Activated naive CD4-positive, alpha-beta T cell (primary cell): ENCODE data around the gene EMB.
"Not testable (repeated sequence)": the region's sequence is repeated elsewhere in the genome, so short reads cannot be mapped to it uniquely, and the experiment has no call there.

Source experiments
- DNase-seq, 4 experiments: peaks; one replicate each; lab custom pipeline; 2025; lab: John Stamatoyannopoulos, UW

EMB gene

DNA sequence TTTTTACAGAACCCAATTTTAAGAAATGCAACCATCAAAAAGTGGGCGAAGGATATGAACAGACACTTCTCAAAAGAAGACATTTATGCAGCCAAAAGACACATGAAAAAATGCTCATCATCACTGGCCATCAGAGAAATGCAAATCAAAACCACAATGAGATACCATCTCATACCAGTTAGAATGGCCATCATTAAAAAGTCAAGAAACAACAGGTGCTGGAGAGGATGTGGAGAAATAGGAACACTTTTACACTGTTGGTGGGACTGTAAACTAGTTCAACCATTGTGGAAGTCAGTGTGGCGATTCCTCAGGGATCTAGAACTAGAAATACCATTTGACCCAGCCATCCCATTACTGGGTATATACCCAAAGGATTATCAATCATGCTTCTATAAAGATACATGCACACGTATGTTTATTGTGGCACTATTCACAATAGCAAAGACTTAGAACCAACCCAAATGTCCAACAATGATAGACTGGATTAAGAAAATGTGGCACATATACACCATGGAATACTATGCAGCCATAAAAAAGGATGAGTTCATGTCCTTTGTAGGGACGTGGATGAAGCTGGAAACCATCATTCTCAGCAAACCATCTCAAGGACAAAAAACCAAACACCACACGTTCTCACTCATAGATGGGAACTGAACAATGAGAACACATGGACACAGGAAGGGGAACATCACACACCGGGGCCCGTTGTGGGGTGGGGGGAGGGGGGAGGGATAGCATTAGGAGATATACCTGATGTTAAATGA is 19.7 kb downstream of the EMB start:
- DNase-seq, result not testable (repeated sequence)

DNA sequence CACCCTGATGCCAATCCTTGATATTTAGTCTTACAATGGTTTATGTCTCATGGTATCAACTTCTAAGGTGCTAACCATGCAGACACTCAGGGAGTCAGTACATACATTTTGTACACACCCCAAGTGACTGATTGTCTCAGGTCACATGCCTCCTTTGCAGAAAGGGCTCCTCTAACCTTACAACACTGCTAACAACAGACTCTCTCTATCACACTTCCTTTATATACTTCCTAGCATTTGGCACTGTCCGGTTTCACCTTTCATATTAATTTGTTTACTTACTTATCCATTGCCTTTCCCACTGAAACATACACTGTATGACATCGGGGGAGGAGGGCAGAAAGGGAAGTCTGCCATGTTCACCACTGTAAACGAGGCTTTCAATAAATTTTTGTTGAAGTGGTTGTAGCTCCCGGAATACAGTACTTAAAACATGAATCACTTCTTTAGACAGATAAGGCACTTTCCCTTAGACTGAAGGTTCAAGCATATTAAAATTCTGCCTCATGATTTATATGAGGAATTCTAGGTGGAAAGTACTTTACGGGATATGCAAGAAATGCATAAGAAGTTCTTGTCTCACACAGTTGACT is 20.6 kb downstream of the EMB start:
- DNase-seq, result no peak

DNA sequence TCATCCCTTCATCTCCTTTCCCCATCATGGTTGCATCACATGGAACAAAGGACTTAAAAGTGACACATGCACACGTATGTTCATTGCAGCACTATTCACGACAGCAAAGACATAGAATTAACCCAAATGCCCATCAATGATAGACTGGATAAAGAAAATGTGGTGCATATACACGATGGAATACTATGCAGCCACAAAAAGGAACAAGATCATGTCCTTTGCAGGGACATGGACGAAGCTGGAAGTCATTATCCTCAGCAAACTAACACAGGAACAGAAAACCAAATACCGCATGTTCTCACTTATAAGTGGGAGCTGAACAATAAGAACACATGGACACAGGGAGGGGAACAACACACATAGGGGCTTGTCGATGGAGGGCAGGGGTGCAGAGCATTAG is 21.4 kb downstream of the EMB start:
- DNase-seq, result not testable (repeated sequence)

DNA sequence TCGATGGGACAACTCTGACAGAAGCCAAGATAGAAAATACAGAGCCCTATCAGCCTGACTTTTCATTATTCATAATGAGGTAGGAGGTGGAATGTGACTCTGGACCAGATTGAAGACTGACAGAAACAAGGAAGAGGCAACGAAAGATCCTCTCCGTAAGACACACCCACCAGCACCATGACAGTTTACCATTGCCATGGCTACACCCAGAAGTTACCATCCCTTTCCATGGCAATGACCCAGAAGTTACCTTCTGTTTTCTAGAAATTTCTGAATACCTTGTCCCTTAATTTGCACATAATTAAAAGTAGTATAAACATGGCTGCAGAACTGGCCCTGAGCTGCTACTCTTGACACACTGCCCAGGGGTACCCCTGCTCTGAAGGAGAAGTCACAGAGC is 24.5 kb downstream of the EMB start:
- DNase-seq, result not testable (repeated sequence)

DNA sequence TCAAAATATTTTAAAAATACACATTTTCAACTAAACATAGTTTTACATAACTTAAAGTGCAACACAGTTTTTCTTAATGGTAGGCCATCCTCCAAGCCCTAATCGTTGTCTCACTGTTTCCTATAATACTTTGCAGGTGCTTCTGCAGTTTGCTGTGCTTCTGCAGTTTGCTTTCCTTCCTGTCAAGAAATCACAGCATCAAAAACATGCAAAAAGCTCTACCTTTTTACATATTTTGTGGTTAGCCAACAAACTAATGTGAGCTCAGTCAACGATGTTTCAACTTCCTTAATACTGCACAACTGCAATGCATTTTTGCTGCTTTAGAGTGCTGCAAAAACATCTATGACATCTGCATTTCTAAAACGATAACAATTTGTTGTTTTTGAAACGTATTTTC is 25.2 kb downstream of the EMB start:
- no peak for DNase-seq

DNA sequence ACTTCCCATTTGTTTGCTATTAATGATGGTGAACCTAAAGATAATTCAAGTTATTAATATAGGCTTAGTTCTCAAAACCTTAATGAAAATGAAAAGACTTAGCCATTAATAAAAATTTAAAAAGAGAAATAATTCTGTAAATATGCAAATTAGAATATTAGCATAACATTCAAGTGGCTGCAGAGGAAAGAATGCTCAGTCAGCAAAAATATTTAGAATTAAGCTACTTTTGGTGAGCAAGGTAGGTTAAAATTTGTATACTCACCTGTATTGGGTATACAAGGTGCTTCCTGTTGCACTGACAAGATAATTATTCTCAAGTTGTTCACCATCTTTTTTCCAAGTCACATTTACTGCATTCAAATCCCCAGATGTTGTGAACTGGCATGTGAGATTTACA is 30.2 kb downstream of the EMB start:
- DNase-seq, result not testable (repeated sequence)

DNA sequence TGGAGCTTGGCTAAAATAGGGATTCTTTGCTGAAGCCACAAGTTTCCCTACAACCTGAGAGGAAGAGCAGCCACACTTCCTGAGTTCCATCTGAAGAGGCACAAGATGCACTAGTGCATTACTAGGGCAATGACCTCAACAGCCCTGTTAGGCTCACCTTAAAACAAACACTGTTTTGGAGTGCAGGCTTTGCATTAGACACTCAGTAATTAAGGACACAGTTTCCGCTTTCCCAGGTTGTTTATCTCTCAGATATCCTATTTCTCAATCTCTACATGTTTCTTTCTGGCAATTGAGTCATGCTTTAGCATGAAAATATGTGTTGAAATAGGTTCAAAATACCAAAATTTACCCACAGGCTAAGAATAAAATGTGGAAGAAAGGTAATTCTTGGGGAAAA is 34.2 kb downstream of the EMB start:
- DNase-seq, result no peak

DNA sequence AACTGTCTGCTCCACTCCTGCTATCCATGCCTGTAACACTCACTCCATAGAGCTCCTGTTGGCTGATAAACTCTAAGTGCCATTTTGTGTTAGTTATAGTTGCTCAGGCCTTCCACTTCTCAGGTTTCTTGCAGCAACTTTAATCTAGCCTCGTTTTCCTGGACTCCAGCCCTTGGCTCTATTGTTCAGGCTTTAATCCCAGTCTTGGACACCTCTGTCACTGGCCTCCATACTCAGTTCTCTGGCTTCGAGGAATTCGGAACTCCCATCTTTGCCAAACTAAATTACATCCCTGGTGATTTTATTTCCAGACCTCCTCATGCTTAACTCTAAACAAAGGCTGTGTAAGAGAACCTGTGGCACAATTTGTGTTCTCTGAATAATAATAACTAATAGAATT is 39.8 kb downstream of the EMB start:
- DNase-seq, result no peak

DNA sequence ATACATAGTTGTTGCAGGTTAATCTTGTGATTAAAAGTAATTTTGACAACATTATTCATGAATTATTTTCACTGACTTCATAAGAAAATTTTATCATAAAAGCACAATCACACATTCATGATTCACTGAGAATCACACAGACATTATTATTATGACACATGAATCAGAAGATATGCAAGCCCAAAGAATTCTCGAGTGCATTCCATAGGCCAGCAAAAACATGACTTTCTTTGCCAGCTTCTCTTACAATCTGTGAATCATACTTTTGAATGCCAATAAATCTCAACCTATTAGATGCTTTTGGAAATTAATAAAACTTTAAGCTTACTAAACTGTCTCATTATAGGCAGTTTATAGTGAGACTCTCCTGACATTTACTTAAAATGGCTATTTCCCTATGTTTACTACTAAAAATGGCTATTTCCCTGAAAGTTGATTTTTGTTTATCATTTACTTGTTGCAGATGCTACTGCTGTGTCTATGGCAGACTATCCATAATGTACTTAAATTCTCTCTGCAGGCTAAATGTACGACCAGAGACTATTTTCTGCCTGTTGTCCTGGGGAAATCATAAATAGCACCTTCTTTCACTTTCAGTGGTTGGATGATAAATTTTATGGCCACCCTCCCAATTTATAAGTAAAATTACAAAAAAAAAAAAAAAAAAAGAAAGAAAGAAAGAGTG is 47.0 kb downstream of the EMB start:
- DNase-seq, result not testable (repeated sequence)

DNA sequence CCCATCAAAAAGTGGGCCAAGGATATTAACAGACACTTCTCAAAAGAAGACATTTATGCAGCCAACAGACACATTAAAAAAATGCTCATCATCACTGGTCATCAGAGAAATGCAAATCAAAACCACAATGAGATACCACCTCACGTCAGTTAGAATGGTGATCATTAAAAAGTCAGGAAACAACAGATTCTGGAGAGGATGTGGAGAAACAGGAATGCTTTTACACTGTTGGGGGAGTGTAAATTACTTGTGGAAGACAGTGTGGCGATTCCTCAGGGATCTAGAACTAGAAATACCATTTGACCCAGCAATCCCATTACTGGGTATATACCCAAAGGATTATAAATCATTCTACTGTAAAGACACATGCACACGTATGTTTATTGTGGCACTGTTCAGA is 48.8 kb downstream of the EMB start:
- DNase-seq, result not testable (repeated sequence)

DNA sequence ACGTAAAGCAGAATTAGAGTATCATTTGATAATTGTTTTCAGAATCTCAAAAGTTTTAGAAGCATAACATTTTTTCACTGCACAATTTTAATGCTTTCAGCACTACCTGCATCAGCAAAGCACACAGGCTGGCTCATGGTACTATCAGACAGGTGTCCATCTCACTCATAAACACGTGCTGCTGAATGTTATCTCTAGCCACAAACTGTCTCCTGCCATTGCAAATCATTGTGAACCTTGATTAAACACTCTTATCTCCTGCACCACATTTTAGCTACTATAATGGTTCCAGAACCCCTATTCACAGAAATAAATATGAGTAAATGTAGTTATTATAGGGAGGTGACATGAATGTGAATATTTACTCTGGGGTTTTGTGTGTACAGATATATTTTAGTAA is 56.7 kb downstream of the EMB start:
- not testable (repeated sequence) for DNase-seq

DNA sequence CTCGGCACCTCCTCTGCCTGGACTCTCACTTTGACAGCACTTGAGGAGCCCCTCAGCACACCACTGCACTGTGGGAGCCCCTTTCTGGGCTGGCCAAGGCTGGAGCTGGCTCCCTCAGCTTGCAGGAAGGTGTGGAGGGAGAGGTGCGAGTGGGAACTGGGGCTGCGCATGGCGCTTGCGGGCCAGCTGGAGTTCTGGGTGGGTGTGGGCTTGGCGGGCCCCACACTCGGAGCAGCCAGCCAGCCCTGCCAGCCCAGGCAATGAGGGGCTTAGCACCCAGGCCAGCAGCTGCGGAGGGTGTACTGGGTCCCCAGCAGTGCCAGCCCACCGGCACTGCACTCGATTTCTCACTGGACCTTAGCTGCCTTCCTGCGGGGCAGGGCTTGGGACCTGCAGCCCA is 64.4 kb downstream of the EMB start:
- not testable (repeated sequence) for DNase-seq

DNA sequence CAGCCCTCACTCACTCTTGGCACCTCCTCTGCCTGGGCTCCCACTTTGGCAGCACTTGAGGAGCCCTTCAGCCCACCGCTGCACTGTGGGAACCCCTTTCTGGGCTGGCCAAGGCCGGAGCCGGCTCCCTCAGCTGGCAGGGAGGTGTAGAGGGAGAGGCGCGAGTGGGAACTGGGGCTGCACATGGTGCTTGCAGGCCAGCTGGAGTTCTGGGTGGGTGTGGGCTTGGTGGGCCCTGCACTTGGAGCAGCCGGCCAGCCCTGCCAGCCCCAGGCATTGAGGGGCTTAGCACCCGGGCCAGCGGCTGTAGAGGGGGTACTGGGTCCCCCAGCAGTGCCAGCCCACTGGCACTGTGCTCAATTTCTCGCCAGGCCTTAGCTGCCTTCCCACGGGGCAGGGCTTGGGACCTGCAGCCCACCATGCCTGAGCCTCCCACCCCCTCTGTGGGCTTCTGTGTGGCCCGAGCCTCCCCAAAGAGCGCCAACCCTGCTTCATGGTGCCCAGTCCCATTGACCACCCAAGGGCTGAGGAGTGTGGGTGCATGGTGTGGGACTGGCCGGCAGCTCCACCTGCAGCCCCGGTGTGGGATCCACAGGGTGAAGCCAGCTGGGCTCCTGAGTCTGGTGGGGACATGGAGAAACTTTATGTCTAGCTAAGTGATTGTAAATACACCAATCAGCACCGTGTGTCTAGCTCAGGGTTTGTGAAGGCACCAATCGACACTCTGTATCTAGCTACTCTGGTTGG is 71.6 kb downstream of the EMB start:
- DNase-seq, result not testable (repeated sequence)

DNA sequence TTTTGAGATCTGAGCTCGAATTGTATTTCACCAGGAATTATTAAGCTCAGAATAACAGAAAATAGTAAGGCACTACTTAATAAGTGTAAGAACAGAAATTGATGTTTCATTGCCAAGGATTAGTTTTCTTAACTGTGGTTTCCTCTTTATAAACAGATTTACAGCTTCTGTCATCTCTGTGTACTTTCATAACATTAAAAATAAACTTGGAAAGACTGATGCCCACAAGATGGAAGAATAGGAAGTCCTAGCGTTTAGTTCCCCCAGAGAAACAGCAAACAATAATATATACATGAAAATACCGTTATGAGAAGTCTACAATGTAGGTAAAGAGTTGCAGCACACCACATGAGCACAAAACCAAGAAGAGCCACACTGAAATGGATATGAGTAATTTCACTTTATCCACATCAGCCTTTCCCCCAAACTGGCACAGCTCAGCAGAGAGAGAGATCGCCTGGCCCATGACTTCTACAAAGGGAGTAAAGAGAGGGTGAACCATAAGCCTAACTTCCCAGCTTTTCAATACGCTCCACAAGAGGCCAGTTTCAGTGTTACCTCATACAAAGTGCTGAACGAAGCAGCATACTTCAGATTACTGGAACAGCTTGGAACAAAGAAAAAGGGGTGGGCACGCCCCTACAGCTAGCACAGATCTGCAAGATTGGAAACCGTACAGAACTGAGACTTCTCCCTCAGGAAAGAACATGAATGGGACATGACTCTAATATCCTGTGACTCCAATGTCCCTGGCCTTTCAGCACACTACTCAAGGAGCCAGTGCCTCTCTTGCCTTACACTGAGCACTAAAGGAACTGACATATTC is 75.4 kb downstream of the EMB start:
- DNase-seq, result no peak

DNA sequence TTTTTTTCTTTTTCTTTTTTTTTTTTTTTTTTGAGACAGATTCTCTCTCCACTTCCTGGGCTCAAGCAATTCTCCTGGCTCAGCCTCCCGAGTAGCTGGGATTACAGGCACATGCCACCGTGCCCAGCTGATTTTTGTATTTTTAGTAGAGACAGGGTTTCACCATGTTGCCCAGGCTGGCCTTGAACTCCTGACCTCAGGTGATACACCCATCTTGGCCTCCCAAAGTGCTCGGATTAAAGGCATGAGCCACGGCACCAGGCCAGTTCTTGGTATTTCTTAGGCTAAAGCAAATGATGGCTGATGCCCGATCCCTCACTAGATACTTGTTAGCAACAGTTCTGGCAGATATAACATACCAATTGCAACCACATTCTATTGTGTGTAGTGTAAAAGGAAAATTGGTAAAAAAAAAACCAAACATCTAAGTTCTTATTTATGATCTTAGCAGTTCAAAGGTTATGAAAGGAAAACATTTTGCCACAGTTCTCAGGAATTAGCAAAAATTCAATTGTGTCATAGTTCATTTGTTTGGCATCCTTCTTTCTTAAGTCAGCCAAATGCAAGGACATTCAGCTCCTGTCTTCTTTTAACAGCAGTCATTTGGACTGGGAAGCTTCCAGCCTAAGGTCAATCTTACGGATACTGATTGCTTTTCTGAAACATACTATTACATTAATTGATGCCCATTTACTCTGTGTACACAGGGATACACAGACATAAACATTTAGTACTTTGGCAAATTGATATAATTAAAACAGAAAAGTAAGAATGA is 76.4 kb downstream of the EMB start:
- not testable (repeated sequence) for DNase-seq

DNA sequence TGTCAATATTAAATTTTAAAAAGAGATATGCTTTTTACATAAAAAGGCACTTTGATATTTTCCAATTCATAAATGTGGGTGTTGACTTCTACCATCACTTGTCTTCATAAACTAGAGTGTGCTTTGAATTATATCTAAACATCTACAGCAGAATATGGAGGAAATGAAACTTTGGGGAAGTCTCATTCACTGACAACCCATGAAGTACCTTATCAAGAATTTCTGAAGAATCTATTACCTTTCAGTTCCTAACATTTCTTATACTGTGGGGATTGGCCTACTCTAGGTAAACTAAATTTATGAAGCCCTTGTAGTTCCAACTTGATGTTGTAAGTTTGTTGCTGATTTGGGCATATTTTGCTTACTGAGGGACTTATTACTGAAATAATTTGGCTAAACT is 81.9 kb downstream of the EMB start:
- DNase-seq, result no peak

DNA sequence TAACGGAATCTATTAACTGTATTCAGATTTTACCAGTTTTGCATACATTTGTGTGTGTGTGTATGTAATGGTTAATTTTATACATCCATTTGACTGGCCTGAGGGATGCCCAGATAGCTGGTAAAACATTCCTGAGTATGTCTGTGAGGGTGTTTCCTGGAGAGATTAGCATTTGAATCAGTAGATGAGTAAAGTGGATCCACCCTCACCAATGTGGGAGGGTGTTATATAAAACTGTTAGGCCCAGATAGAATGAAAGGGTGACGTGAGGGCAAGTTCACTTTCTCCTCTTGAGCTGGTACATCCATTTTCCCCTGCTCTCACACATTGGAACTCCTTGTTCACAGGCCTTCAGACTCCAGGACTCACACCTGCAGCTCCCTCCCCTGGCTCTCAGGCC is 88.7 kb downstream of the EMB start:
- DNase-seq, result no peak
